C1 segment of cervical spinal cord (tissue), 14 donors: Measurements from ENCODE around the gene TMEM86B.

Experiments
- DNase-seq, 14 donors: peaks; one replicate each; lab custom pipeline; 2025; lab: John Stamatoyannopoulos, UW

Gene TMEM86B

GRCh38 chr19:55257461-55258420 lies 29.2 kb upstream of the TMEM86B start:
- DNase-seq, result peak in 1 of 14 donors; percentile 29

GRCh38 chr19:55256562-55257460 lies 28.2 kb upstream of the TMEM86B start:
- DNase-seq, result no peak

DNA sequence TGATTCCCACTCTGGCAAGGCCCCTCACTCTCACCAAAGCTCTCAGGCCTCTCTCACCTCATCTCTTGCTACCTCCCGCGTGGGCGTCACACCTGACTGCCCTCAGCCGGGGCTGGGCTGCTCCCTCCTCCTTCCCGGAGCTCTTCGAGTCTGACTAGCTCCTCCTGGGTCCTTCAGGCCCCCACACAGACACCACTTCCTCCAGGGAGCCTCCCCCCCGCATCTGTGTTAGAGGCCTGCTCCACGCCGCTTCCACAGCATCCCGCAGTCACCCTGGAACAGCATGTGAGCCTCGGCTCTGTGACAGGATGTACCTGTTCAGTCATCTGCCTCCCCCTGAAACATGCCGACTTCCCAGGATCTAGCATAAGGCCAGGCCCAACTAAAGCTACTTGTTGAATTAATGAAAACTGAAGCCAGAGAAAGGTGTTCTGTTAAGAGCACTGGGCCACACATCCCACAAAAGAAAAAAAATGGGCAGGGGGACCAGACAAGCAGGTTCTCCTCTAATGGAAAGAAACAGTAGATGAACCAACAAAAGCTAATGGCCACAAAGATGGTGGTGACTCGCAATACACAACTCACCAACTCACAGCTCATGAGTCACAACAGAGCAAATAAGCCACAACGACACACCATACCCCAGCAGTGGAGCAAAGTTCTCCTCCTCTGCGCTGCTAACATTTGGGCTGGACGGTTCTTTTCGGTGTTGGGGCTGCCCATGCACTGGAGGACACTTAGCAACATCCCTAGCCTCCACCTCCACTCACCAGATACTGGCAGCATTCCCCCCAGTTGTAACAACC lies 27.3 kb upstream of the TMEM86B start:
- DNase-seq, result no peak

GRCh38 chr19:55254625-55254977 lies 26.0 kb upstream of the TMEM86B start:
- DNase-seq, result no peak

DNA sequence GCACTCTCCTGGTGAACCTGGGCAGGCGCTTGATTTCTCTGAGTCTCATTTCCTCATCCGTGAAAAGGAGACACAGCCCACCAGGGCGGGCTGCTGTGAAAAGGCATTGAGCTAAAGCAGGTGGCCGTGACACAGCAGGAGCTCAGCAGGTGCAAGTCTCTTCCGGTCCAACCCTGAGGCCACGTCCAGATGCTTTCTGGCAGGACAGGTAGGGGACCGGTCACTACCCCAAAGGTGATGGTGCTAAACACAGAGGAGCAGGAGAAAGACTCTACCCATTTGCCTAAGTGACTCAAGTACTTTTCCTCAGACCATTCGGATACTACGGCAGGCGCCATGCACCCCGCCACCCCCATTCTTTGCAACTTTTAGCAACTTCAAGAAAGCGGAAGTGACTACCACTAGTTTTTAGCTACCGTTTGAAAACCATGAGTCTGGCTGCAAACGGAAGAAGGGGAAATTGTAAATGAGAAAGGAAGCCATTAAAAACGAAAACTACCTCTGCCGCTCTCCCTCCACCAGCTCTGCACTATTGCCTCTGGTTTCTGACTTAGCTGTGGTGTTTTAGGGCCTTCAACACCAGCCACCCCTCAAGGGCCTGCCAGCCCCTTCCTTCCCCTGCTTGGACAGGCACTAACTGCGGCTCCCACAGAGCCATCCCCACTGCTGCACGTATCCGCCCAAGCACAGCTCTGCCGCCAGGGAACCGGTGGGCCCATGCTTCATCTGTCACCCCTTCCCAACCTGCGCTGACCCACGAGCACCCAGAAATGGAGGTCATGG lies 25.5 kb upstream of the TMEM86B start:
- peak in 3 of 14 donors; percentile 5 to 26 (median 19) for DNase-seq

DNA sequence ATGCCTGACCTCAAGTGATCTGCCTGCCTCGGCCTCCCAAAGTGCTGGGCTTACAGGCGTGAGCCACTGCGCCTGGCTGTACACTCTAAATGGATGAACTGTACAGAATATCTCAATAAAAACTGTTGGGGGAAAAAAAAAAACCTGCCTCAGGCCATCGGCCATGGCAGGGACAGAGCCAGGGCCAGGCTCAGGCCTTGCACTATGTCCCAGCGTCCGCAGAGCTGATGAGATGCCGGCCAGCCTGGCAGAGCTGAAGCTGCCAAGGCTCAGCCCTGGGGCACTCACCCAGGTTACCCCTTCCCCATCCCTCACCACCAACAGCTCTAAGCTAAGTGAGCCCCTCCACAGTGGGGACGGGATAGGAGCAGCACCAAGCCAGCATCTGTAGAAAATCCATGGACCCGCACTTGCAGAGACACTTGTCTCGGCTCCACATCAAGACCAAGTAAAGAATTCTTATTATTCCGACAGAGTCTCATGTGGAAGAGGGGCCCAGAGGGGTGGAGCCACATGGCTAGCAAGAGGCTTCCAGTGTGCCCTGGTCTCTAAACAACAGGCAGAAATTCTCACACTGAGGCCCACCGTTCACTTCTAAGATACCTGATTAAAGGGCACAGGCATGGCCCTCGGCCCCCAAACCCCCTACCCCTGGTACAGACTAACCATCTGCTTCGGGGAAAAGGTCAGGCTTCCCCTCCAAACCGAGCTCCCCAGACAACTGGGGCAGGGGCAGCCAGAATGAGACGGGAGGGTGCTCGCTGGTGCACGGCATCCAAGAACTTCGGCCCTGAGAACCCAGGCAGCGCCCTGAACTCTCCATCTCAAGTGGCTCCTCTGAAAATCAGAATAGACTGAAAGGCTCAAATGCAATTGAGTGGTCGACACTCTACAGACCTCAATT lies 24.4 kb upstream of the TMEM86B start:
- DNase-seq, result no peak

GRCh38 chr19:55251341-55252081 lies 22.9 kb upstream of the TMEM86B start:
- DNase-seq, result no peak

- DNase-seq, result no peak
Observed at GRCh38 chr19:55250262-55251036, 21.9 kb upstream of the TMEM86B start.

DNA sequence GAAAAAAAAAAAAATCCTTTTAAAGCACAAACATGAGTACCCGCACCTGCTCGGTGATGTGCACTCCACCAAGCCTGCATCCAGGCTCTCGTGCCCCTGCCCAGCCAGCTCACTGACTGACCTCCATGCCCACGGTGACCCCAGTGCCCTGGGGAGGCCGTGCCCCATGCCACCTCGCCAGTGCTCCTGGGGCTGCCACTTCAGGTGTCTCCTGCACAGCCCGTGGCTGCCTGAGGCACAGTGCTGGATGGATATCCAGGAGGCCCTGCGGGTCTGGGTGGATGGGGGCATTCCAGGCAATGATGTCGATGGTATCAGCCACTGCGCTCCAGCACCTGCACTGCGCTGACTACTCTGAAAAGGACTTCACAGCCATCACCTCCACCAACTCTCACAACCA lies 21.3 kb upstream of the TMEM86B start:
- no peak for DNase-seq

DNA sequence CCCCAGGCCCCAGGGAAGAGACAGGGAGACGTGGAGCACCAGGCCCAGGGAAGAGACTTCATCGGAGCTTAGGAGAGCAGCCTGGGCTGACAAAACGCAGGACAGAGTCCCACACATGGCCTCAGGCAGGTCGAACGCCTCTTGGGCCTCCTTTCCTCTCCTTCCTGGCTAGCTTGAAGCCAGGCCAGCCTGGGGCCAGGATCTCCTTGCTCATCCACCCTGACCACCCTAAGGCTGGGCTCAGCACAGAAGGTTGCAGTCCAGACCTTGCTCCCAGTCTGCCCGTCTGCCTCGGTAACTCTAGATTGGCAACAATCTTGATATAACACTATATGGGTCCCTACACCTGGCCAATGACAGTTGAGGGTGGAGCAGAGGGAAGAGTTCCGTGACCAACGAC lies 20.1 kb upstream of the TMEM86B start:
- no peak for DNase-seq

GRCh38 chr19:55248166-55248675 lies 19.7 kb upstream of the TMEM86B start:
- DNase-seq, result no peak

DNA sequence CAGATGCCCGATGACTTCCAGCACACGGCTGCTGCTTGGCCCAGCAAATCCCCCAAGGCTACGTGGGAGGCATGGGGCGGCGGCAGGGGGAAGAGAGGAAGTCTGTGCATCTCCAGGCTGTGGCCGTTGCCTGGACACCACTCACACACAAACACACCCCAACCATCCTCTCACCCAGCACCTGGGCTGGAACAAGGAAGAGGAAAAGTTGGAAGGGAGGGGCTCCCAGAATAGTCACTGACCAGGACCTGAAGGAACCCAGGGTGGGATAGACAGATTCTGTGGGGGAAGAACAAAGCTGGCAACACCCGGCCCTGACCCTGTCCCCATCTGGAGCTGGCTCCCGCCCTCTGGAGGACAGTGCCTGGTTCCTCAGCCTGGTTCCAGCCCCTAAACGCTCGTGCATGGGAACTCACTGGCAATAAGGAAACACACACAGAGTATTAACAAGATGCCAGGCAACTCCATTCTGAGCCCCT lies 19.1 kb upstream of the TMEM86B start:
- no peak for DNase-seq

DNA sequence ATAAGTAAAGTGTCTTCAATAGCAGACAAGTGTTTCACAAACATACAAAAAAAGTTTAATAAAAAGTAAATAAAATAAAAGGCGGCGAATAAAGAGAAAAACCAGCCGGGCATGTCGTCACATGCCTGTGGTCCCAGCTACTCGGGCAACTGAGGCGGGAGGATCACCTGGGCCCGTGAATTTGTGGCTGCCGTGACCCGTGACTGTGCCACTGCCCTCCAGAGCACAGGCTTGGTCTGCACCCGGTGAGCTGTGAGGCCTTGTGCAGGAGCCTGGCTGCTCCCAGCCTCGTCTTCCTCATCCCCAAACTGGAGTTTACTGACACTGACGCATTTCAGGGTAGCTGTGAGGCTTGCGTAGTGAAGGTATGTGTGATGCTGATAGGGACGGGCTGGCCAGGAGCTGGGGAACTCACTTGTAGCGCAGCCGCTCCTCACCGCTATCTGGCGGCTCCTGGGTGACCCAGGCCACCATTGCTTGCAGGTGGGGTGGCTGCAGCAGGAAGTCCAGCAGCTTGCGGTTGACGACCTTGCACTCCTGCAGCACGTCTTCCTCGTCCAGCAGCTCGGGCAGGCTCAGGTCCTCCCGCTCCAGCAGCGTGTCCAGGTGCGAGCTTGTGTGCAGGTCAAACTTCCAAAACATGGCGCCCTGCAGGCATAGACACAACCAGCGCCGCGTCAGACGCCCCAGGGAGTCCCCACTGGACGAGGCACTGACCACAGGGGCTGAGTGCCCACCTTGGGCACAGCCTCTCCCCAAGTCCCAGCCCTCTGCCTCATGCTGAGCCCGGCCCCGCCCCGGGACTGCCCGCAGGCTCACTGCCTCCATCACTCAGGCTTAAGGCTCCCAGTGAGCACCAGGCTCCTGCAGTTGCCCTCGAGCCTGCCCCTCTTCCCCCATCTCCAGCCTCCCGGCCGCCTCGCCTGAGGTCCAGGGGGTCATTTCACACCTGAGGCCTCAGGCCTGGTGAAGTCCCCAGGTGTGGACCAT lies 18.2 kb upstream of the TMEM86B start:
- DNase-seq, result no peak

GRCh38 chr19:55245236-55245904 lies 16.8 kb upstream of the TMEM86B start:
- no peak for DNase-seq

DNA sequence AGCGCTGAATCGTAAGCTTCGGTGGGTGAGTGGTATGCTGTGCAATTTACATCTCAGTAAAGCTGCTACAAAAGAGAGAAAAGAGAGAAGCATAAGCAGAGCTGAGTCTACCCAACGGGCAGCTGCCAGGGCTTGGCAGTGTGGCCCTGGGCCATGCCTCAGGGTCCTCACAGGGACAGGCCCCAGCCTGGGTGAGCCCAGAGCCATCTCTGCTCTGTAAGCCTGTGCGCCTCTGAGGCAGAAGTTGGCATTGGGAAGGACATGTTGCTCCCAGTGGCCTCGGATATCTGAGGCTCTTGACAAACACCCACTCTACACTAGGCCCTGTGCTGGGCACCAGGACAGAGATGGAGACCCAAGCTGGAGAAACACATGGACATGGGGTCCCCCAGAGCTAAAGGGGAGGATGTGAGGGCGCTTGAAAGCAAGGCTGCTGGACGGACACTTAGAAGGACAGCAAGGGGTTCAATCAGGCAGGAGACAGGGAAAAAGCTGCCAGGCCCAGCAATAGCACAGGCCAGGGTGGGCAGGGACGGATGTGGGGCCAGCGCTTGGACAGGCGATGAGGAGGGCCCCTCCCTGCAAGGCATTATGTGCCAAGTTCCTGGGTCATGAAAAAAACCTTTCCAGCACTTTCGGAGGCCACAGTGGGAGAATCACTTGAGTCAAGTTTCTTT lies 15.6 kb upstream of the TMEM86B start:
- no peak for DNase-seq
